Ectodermal cell (in vitro differentiated cells): ENCODE measurements around the gene PAK1IP1.

Experiments
- H3K27ac ChIP-seq: 2 replicates; pipeline ENCODE4 v1.7.0; 2013; ENCODE audit warnings: mild to moderate bottlenecking, low read depth, low read length; ENCODE audit not compliant: insufficient read depth, poor library complexity, severe bottlenecking
- H3K27me3 ChIP-seq: 2 replicates; pipeline ENCODE4 v1.7.0; 2013; ENCODE audit warnings: mild to moderate bottlenecking, low read length; ENCODE audit not compliant: insufficient read depth, control insufficient read depth, poor library complexity, severe bottlenecking
- H3K36me3 ChIP-seq: one replicate; pipeline ENCODE4 v1.7.0; 2013; ENCODE audit warnings: low read length; ENCODE audit not compliant: control insufficient read depth, insufficient read depth
- H3K4me1 ChIP-seq: one replicate; pipeline ENCODE4 v1.7.0; 2013; ENCODE audit warnings: low read length; ENCODE audit not compliant: control insufficient read depth, insufficient read depth
- H3K4me3 ChIP-seq: 2 replicates; pipeline ENCODE4 v1.7.0; 2013; ENCODE audit warnings: low read depth, low read length, control low read depth; ENCODE audit not compliant: insufficient read depth
- H3K9me3 ChIP-seq: 2 replicates; pipeline ENCODE4 v1.7.0; 2013; ENCODE audit warnings: mild to moderate bottlenecking, low read length, moderate library complexity; ENCODE audit not compliant: control insufficient read depth
- WGBS, 2 experiments: methylation state at CpG; one replicate each; pipeline ENCODE4 v1.1.7; 2013; ENCODE audit warnings: missing lambda C conversion rate in 2 of 2; 5-methylcytosine and 5-hydroxymethylcytosine counted together

Gene PAK1IP1

GRCh38 chr6:10676403-10676802 is 18.4 kb upstream of the PAK1IP1 start:
- no peaks in the 10 kb centered on the region for H3K9me3 ChIP-seq
- H3K4me3 ChIP-seq = no peak overlapping the region
- no peaks in the 10 kb centered on the region for H3K4me1 ChIP-seq
- 92 to 94% methylated on average over 7 of the region's 7 CpGs for WGBS, 2 experiments
- H3K27ac ChIP-seq = no peak overlapping the region
- no peaks in the 10 kb centered on the region for H3K36me3 ChIP-seq
- no peaks in the 10 kb centered on the region for H3K27me3 ChIP-seq

- 93 to 96% methylated on average over 4 of the region's 4 CpGs for WGBS, 2 experiments
- H3K4me1 ChIP-seq = no peaks in the 10 kb centered on the region
- H3K4me3 ChIP-seq = no peak overlapping the region
- no peaks in the 10 kb centered on the region for H3K9me3 ChIP-seq
- no peaks in the 10 kb centered on the region for H3K27me3 ChIP-seq
- H3K36me3 ChIP-seq = no peaks in the 10 kb centered on the region
- H3K27ac ChIP-seq = no peak overlapping the region
Measured at GRCh38 chr6:10678456-10678855, 16.3 kb upstream of the PAK1IP1 start.

DNA sequence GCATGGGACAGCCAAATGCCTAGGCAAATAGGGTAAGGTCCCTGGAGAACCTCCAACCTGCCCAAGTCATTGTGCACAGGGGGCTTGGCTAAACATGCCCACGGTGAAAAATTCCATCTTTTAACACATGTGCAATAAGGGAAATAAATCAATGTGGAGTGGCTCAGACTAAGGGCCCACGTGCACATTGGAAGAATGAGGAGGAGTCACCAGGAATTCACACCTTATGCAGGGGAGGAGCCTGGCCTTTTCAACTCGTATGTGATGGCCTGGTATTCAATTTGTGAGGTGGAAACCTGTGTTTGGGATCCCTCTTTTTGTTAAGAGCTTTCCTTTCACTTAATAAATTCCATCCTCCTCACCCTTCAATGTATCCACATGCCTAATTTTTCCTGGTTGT is 13.0 kb upstream of the PAK1IP1 start:
- no peaks in the 10 kb centered on the region for H3K4me1 ChIP-seq
- H3K36me3 ChIP-seq = no peaks in the 10 kb centered on the region
- WGBS, 2 experiments = 85 to 88% methylated on average over 3 of the region's 3 CpGs
- no peaks in the 10 kb centered on the region for H3K27me3 ChIP-seq
- H3K9me3 ChIP-seq = no peaks in the 10 kb centered on the region
- H3K27ac ChIP-seq = no peak overlapping the region
- H3K4me3 ChIP-seq = no peak overlapping the region

DNA sequence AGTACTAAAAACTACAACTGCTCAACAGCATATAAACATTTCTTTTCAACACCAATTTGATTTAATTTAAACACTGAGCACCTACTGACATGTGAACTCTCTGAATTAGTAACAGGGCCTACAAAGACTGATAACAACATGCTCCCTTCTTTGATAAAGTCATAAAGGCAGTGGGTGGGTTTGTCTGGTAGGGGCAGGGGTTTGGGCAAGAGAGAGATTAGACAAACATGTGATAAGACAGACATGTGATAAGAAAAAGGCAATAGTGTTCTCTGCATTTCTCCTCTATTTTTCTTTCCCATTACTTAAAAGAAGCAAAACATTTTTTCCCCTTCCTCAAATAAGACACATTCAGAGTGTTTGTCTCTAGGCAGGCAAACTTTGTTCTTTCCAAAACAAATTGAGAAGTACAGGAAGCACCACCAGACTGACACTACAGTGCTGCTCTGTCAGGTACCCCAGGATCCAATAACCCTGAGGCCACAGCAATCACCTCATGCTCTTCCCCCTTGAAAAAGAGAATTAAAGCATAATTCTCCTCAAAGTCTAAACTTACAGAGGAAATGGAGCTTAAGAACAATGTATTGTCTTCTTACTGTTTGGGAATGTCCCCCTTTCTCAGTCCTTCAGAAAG is 12.3 kb upstream of the PAK1IP1 start:
- Histone ChIP-seq H3K9me3 (no peaks in the 10 kb centered on the region), H3K36me3 (no peaks in the 10 kb centered on the region), H3K27me3 (no peaks in the 10 kb centered on the region), H3K27ac (no peak overlapping the region), H3K4me1 (no peaks in the 10 kb centered on the region), H3K4me3 (no peak overlapping the region)

DNA sequence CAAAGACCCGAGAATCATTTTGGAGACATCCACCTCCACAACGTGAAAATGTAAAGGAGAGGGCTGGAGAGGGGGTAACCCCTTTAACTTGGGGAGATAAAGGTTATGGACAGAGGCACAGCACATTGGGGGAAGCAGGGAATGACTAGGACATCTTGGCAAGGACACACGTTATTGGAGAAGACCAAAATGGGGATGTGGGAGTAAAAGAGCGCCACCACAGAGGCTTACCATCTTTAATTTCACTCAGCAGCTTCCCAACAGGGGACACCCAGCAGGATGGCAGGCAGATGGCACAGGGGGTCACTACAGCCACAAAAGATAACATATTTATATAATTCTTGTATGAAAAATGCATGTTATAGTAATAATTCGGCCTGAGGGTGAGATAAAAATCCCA is 10.2 kb upstream of the PAK1IP1 start:
- no peaks in the 10 kb centered on the region for H3K36me3 ChIP-seq
- no peaks in the 10 kb centered on the region for H3K4me1 ChIP-seq
- WGBS, 2 experiments = 89 to 90% methylated on average over 5 of the region's 5 CpGs
- no peak overlapping the region for H3K27ac ChIP-seq
- no peaks in the 10 kb centered on the region for H3K9me3 ChIP-seq
- H3K4me3 ChIP-seq = no peak overlapping the region
- no peaks in the 10 kb centered on the region for H3K27me3 ChIP-seq

DNA sequence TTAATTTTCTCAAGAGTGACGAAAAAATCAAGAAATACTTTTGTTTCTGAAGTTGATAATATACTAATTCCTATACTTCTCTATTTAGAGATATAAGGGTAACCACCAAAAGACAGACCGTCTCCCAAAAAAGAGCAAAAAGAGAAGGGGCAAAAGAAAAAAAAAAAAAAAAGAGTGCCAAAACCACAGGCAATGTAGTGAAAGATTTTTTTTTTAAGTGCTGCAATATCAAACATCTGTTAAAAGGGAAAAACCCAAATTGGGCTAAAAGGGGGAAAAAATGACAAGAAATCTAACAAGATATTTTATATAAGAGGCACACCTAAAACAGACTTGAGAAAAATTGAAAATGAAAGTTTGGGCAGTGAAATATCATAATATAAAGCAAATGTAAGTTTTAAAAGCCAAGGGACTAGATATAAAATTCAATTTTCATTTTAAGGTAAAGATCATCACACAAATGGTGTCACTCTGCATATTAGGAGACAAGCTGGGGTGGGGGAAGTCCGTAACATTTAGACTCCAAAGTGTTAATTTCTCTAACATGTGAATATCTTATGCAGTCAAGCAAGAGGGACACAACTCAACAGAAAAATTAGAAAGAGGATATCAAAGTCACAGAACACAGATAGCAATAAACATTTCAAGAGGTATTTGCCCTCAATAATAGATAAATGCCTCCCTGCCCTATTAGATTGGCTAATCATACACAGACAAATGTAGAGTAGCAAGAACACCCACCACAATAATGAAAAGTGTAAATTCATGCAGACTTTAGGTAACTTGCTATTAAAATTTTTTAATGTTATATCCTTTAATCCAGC is 9.5 kb upstream of the PAK1IP1 start:
- Histone ChIP-seq H3K27ac (no peak overlapping the region), H3K36me3 (no peaks in the 10 kb centered on the region), H3K4me3 (no peak overlapping the region), H3K27me3 (no peaks in the 10 kb centered on the region), H3K9me3 (no peaks in the 10 kb centered on the region), H3K4me1 (no peaks in the 10 kb centered on the region)
- 83 to 91% methylated on average over 1 to 3 of the region's 3 CpGs for WGBS, 2 experiments

- H3K4me1 ChIP-seq = peaks cover 9% of the 10 kb centered on the region
- H3K27me3 ChIP-seq = no peaks in the 10 kb centered on the region
- no peaks in the 10 kb centered on the region for H3K9me3 ChIP-seq
- H3K4me3 ChIP-seq = no peak overlapping the region
- H3K36me3 ChIP-seq = no peaks in the 10 kb centered on the region
- 87 to 93% methylated on average over 7 to 8 of the region's 8 CpGs for WGBS, 2 experiments
- H3K27ac ChIP-seq = no peak overlapping the region
Measured at GRCh38 chr6:10686901-10687300, 7.9 kb upstream of the PAK1IP1 start.

DNA sequence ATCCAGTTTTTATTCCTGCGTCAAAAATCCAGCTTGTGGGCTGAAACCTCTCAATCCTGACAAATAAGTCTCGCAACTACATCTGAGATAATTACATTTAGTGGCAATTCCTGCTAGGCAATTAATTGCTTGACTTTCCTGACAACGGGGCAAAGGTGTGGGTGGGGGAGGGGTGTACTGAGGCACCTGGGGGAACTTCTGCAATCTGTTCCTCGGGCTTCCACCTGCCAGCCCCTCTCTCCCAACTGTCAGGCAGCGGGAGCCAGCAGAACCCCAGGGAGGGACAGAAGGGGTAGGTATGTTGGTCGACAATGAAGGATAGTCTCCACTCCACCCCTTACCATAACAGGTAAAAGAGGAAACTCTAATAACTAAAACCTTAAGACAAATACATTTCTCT is 7.2 kb upstream of the PAK1IP1 start:
- Histone ChIP-seq H3K4me3 (no peak overlapping the region), H3K4me1 (peaks cover 9% of the 10 kb centered on the region), H3K27ac (no peak overlapping the region), H3K27me3 (no peaks in the 10 kb centered on the region), H3K9me3 (no peaks in the 10 kb centered on the region), H3K36me3 (no peaks in the 10 kb centered on the region)
- 56 to 66% methylated on average over 6 of the region's 6 CpGs for WGBS, 2 experiments

DNA sequence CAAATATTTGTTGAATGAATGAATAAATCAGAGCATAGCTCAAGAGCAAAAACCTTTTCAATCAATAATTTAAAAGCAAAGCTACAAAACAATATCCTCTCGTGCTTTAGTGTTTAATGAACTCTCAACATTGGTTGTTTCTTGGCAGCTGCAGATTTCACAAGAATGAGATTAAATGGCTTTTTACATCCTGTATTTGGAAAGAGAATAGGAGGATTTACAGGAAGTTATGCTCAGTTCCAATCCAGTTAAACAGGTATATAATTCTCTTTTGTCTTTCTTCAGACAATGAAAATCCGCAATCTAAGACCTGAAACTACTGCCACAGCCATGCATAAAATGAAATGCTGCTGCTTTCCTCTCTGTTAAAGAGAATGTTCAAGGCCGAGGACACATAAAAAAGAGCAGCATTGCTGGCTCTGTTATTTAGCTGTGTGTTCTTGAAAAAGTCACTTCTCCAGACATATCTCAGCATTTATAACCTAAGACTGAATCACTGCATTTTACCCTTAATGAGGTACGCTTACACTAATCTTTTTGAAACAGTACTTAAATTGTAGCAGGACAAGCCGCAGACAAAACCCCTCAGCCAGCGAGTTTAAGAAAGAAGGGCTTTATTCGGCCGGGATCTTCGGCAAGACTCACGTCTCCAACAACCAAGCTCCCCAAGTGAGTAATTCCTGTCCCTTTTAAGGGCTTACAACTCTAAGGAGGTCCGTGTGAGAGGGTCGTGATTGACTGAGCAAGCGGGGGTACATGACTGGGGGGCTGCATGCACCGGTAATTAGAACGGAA is 3.9 kb upstream of the PAK1IP1 start:
- H3K4me1 ChIP-seq = peaks cover 15% of the 10 kb centered on the region
- H3K27ac ChIP-seq = peak overlapping the region; percentile 36
- H3K27me3 ChIP-seq = no peaks in the 10 kb centered on the region
- no peaks in the 10 kb centered on the region for H3K9me3 ChIP-seq
- 84 to 85% methylated on average over 15 of the region's 15 CpGs for WGBS, 2 experiments
- no peaks in the 10 kb centered on the region for H3K36me3 ChIP-seq
- H3K4me3 ChIP-seq = no peak overlapping the region

DNA sequence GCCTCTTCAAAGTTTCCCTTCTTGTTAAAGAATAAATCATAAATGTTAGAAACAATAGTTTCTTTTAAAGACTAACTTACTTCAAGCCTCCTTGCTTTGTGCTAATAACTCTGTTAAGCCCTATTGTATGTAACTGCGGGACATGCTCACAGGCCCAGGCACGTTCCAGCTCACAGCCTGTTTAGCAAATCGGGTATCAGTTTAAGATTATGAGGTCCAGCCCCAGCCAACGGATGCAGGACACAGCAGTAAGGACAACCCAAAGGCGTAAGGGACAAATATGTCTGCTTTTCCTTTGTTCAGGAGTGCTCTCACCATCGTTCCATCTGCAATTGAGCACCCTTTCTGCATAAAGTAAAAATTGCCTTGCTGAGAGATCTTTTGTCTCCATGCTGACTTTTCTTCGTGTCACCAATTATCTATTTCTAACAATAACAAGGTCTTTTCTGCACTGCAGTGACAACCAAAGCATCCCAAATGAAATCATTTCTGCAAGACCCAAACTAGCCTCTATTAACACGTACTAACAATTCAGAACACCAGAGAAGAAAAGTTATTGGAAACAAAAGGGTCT is 1.7 kb upstream of the PAK1IP1 start:
- Histone ChIP-seq H3K4me3 (peak overlapping the region; percentile 96), H3K27me3 (no peaks in the 10 kb centered on the region), H3K4me1 (peaks cover 21% of the 10 kb centered on the region), H3K27ac (no peak overlapping the region), H3K9me3 (no peaks in the 10 kb centered on the region), H3K36me3 (no peaks in the 10 kb centered on the region)
- WGBS, 2 experiments = 91% methylated on average over 8 of the region's 8 CpGs
